GM19238 (cell line): ENCODE measurements around the gene GAPVD1.
"Not testable (repeated sequence)": the region's sequence is repeated elsewhere in the genome, so short reads cannot be mapped to it uniquely, and the experiment has no call there.

Experiments
- DNase-seq: peaks from one replicate; pipeline ENCODE4 v3.0.0; 2011; ENCODE audit warnings: low spot score; ENCODE audit not compliant: insufficient read length

The GAPVD1 gene

GRCh38 chr9:125261501-125262293 is at the start of gene GAPVD1:
GAPVD1 (plus strand) TSS chr9:125261826; CDS start chr9:125298922, 37,096 bp downstream.
- DNase-seq, result peak; percentile 96

- DNase-seq, result no peak
Observed at GRCh38 chr9:125214186-125214585, 47.4 kb upstream of the GAPVD1 start.

GRCh38 chr9:125218621-125219020 is 43.0 kb upstream of the GAPVD1 start:
- no peak for DNase-seq

- DNase-seq, result not testable (repeated sequence)
Observed at GRCh38 chr9:125224858-125225257, 36.8 kb upstream of the GAPVD1 start.

GRCh38 chr9:125227761-125228160 is 33.9 kb upstream of the GAPVD1 start:
- no peak for DNase-seq

GRCh38 chr9:125233678-125234077 is 27.9 kb upstream of the GAPVD1 start:
- DNase-seq, result no peak

- DNase-seq, result not testable (repeated sequence)
Observed at GRCh38 chr9:125234099-125234498, 27.5 kb upstream of the GAPVD1 start.

GRCh38 chr9:125235804-125236519 is 25.7 kb upstream of the GAPVD1 start:
- no peak for DNase-seq

GRCh38 chr9:125236520-125237159 is 25.0 kb upstream of the GAPVD1 start:
- not testable (repeated sequence) for DNase-seq

- DNase-seq, result no peak
Observed at GRCh38 chr9:125238127-125238914, 23.3 kb upstream of the GAPVD1 start.

- DNase-seq, result no peak
Observed at GRCh38 chr9:125238915-125239446, 22.6 kb upstream of the GAPVD1 start.

- DNase-seq, result no peak
Observed at GRCh38 chr9:125239631-125240597, 21.7 kb upstream of the GAPVD1 start.

- peak; percentile 19 for DNase-seq
Observed at GRCh38 chr9:125240649-125240999, 21.0 kb upstream of the GAPVD1 start.

- peak; percentile 95 for DNase-seq
Observed at GRCh38 chr9:125241000-125241862, 20.4 kb upstream of the GAPVD1 start, which contains the start of gene HSPA5. HSPA5 (minus strand) TSS chr9:125241343; CDS start chr9:125241126, 217 bp downstream.

GRCh38 chr9:125241863-125242739 is 19.5 kb upstream of the GAPVD1 start:
- peak; percentile 6 for DNase-seq

GRCh38 chr9:125243792-125244260 is 17.8 kb upstream of the GAPVD1 start:
- no peak for DNase-seq

- no peak for DNase-seq
Observed at GRCh38 chr9:125246261-125246667, 15.4 kb upstream of the GAPVD1 start.

GRCh38 chr9:125254231-125254630 is 7.4 kb upstream of the GAPVD1 start:
- no peak for DNase-seq
